ENCODE results near the gene DCK.
"Not testable (repeated sequence)": the region's sequence is repeated elsewhere in the genome, so short reads cannot be mapped to it uniquely, and the experiment has no call there.

Gene DCK

GRCh38 chr4:71009086-71009485 is 15.6 kb downstream of the DCK start:
- DNase-seq (ENCODE audit: low read depth): no peak
- H3K4me3 ChIP-seq (ENCODE audit: low read depth, low read length): no peak overlapping the region

GRCh38 chr4:71009890-71010588 is 16.6 kb downstream of the DCK start:
- peak; percentile 61 for DNase-seq (ENCODE audit: low read depth)
- peak; percentile 51 for TF ChIP-seq CTCF (IDR thresholded peaks at IDR 0.05; ENCODE audit: insufficient read depth, low read depth, low read length, missing control alignments)
- no peak overlapping the region for H3K4me3 ChIP-seq (ENCODE audit: low read depth, low read length)

More at GRCh38 chr4:71009086-71009485, 15.6 kb downstream of the DCK start:
- no peak for TF ChIP-seq CTCF (IDR thresholded peaks at IDR 0.05; ENCODE audit: insufficient read depth, low read depth, low read length, missing control alignments)

GRCh38 chr4:71011451-71011850 is 18.0 kb downstream of the DCK start:
- H3K4me3 ChIP-seq (ENCODE audit: low read depth, low read length): no peak overlapping the region
- no peak for TF ChIP-seq CTCF (IDR thresholded peaks at IDR 0.05; ENCODE audit: insufficient read depth, low read depth, low read length, missing control alignments)
- DNase-seq (ENCODE audit: low read depth): no peak

- DNase-seq (ENCODE audit: low read depth); H3K4me3 ChIP-seq (ENCODE audit: low read depth, low read length): not testable (repeated sequence)
Measured at GRCh38 chr4:71017391-71017790, 23.9 kb downstream of the DCK start.

- no peak overlapping the region for H3K4me3 ChIP-seq (ENCODE audit: low read depth, low read length)
- DNase-seq (ENCODE audit: low read depth): no peak
- no peak for TF ChIP-seq CTCF (IDR thresholded peaks at IDR 0.05; ENCODE audit: insufficient read depth, low read depth, low read length, missing control alignments)
Measured at GRCh38 chr4:71020611-71021010, 27.2 kb downstream of the DCK start.

- H3K4me3 ChIP-seq (ENCODE audit: low read depth, low read length): no peak overlapping the region
- no peak for TF ChIP-seq CTCF (IDR thresholded peaks at IDR 0.05; ENCODE audit: insufficient read depth, low read depth, low read length, missing control alignments)
- no peak for DNase-seq (ENCODE audit: low read depth)
Measured at GRCh38 chr4:71025654-71026053, 32.2 kb downstream of the DCK start.

- no peak for DNase-seq (ENCODE audit: low read depth)
- H3K4me3 ChIP-seq (ENCODE audit: low read depth, low read length): no peak overlapping the region
- TF ChIP-seq CTCF (IDR thresholded peaks at IDR 0.05; ENCODE audit: insufficient read depth, low read depth, low read length, missing control alignments): no peak
Measured at GRCh38 chr4:71026086-71026485, 32.6 kb downstream of the DCK start.
